ENCODE results near the gene GNG3.

GNG3 gene

GRCh38 chr11:62757846-62758788, 50.6 kb downstream of the GNG3 start:
- DNase-seq (ENCODE audit: low read depth), result no peak

Data from activated T-helper 9 cell treated with anti-CD3 and anti-CD28 coated beads, Interleukin-2, amount 50 U/mL, for 16 hours (primary cell).